Uterus (tissue), 2 donors: ENCODE data around the gene CCDC195.

ENCODE experiments used
- POLR2A ChIP-seq, 2 donors: fragments of 450-650 bp; IDR thresholded peaks; one replicate each; pipeline ENCODE4 v1.6.1; 2016; ENCODE audit warnings: antibody characterized with exemption in 2 of 2, mild to moderate bottlenecking in 1 of 2, moderate library complexity in 1 of 2
- TF ChIP-seq, protein P1 (sequence below), 4 experiments: fragments of 200-600 bp in 2 of 4; fragments of 450-650 bp in 2 of 4; sonication (generic) in 2 of 4; IDR thresholded peaks; one replicate each; pipeline ENCODE4 v1.5.1; 2016 to 2019; ENCODE audit warnings: antibody characterized with exemption in 4 of 4, mild to moderate bottlenecking in 2 of 4, moderate library complexity in 1 of 4

DNA sequence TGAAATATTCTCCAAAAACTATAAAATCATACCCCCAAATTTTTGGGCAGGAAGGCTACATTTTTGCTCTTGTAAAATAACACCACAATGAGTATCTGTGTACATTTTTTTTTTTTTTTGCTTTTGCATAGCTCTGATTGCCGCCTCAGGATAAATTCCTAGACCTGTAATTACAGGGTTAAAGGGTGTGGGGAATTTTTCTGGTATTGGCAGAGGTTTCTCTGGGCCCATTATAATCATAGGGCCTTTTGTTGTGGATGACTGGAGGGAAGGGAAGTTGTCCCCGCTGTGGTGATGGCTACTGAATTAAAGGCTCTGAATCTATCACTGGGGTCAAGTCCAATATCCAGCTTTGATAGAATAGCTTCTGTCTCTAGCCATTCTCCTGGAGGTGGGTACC, 26.6 kb downstream of the CCDC195 start:
- TF ChIP-seq, protein P1, sequence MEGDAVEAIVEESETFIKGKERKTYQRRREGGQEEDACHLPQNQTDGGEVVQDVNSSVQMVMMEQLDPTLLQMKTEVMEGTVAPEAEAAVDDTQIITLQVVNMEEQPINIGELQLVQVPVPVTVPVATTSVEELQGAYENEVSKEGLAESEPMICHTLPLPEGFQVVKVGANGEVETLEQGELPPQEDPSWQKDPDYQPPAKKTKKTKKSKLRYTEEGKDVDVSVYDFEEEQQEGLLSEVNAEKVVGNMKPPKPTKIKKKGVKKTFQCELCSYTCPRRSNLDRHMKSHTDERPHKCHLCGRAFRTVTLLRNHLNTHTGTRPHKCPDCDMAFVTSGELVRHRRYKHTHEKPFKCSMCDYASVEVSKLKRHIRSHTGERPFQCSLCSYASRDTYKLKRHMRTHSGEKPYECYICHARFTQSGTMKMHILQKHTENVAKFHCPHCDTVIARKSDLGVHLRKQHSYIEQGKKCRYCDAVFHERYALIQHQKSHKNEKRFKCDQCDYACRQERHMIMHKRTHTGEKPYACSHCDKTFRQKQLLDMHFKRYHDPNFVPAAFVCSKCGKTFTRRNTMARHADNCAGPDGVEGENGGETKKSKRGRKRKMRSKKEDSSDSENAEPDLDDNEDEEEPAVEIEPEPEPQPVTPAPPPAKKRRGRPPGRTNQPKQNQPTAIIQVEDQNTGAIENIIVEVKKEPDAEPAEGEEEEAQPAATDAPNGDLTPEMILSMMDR (IDR thresholded peaks at IDR 0.05) = no peak
- TF ChIP-seq POLR2A (IDR thresholded peaks at IDR 0.05) = no peak
